HG02759 (cell line): ENCODE measurements around the gene TRIO.
"Not testable (repeated sequence)": the region's sequence is repeated elsewhere in the genome, so short reads cannot be mapped to it uniquely, and the experiment has no call there.

ENCODE experiments used
- ATAC-seq: cut with Tn5 transposase; IDR thresholded peaks from one replicate; pipeline ENCODE4 v1.9.1; 2021; ENCODE audit warnings: mild to moderate bottlenecking, moderate library complexity; ENCODE audit not compliant: unreplicated experiment

Gene TRIO

GRCh38 chr5:14420101-14420811 is 277.1 kb downstream of the TRIO start:
- ATAC-seq = no peak

GRCh38 chr5:14421851-14422250 is 278.7 kb downstream of the TRIO start:
- ATAC-seq = no peak

DNA sequence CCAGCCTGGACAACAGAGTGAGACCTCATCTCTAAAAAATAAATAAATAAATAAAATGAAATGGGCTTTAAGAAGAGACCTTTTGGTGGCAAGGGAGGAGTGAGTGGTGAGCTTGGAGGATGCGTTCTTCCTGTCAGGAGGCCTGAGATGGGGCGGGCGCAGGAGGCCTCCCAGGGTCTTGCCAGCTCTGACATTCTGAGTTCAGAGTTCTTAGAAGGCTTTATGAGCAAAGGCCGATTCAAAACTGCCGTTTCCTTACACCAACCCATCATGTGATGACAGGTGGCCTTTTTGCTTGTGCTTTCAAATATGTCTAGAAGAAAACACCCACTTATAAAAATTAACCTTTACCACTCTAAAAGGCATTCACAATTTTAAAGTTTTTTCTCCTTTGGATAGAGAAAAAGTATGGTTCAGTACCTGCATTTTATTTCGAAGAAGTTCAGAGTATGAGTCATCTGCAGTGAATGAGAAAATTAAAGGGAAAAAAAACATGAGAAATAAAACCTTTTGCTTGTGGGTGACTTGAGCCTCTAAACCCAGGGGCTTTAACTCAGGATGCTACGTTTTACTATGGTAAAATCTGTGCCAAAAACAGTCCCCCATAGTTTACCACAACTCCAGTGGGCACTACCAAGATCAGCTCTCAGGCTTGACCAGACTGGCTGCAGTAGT is 281.0 kb downstream of the TRIO start:
- ATAC-seq = no peak

- no peak for ATAC-seq
Observed at GRCh38 chr5:14425559-14425958, 282.4 kb downstream of the TRIO start.

- ATAC-seq = no peak
Observed at GRCh38 chr5:14426521-14426920, 283.4 kb downstream of the TRIO start.

DNA sequence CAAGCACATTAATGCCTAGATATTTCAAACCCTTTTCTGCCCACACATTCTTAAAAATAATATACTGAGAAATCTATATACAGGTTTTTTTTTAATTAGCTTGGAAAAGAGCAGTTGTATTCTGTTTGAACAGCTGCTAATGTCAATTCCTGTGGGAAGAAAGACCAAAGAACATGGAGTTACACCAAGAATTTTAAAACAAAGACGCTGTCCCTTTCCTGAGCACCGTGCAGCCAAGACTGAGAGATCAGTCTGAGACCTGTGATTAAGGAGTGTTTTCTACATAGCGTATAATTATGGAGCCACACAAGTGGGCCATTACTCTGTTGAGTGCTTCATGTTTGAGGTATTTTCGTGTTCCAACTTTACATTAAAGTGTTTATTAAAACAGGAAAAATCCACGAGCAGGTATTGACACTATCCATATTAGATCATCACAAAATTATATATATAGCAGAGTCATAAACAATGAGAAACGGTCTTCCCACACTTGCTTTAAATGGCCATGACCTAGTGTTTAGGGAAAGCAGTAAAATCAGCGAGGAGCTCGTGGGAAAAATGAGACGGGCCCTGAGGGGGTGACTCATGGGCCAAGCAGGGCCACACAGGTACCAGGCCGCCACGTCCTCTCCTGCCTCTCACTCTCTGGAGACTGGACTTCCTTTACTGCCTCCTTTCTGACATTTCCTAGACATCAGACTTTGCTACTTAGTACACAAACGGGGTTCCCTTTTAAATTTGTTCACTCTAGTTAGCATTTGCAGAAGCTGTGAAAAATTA is 285.4 kb downstream of the TRIO start:
- ATAC-seq = no peak

DNA sequence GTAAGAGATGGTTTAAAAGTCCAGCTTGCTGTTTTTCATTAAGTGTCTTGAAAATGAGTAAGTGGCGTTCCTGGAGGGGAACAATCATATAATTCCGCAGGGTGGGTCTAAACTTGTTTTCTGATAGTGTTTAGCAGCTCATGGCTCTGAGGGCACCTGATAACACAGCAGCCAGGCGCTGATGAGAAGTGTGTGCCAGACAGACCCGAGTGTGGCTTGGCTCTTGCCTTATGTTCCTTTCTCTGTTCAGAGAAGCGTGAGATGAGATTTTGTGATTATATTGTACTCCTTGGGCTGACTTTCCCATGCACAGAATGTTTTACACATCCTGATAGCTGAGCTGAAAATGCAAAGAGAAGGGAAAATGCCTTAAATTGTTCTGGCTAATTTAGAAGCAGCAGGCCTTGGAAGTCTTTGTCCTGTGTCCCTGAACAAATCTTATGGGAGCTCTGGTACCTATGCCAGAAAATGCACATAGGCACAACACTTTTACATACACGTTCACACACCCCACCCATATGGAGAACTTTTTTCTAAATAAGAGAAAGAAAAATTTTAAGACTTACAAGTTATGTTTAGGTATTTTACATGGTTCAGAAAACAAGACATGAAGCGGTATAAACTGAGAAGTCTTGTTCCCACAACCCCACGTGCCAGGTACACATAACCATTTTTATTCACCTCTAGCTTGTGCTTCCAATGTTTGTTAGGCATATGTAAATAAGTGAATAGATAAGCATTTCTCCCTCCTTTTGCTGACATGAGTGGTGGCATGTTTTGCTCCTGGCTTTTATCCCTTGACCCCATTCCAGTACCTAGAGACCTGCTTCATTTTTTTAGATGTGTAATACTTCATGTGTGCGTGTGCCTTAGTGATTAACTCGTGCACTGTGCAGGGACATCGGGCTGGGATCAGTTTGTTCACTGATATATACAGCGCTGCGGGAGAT is 286.2 kb downstream of the TRIO start:
- ATAC-seq = no peak

GRCh38 chr5:14431534-14431933 is 288.4 kb downstream of the TRIO start:
- ATAC-seq = no peak

DNA sequence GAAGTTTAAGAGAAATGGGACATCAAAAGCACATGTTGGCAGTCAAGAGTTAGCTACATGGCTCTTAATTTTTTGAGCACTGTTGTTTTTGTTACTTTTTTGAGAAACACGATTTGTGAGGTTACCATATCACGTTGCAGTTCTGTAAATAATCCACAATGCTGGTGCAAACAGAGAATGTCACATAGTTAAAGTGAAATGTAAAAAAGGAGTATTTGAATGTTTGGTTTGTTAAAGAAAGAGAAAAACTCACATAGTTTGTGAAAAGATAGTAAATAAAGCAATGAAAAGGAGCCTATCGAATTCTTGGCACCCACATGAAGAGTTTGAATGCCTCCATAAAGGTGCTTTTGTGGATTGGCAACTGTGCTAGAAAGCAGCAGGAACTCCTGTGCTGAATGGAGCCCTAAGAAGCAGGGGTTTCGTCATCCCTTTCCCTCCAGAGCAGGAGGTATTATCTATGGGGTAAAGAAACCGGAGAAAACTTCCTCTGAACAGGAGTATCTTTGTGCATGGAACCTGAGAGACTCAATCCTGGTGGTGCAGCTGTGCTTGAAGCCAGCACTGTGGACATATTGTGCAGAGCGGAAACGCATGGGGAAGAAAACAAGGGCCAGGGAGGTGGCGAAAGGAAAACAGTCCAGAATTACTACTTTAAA is 289.9 kb downstream of the TRIO start:
- no peak for ATAC-seq

DNA sequence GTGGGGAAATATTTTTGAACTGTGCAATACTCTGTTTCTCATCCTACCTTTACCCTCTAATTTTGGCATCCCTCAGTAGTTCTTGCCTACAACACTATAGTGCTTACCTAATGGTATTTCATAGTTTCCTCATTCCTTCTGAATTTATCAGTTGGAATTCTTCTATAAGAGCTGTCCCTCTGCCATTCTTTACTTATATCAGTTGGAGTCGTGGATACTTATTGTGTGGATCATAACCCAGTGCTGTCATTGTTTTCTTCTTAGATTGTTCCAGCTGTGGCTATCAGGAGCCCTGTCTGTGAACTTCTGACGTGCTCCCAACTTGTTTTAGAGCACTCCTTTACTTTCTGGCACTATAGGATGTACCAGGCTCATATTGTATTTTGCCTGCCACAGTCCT is 292.3 kb downstream of the TRIO start:
- ATAC-seq = no peak

GRCh38 chr5:14436122-14436521 is 293.0 kb downstream of the TRIO start:
- not testable (repeated sequence) for ATAC-seq

- no peak for ATAC-seq
Observed at GRCh38 chr5:14436801-14437542, 293.8 kb downstream of the TRIO start.

DNA sequence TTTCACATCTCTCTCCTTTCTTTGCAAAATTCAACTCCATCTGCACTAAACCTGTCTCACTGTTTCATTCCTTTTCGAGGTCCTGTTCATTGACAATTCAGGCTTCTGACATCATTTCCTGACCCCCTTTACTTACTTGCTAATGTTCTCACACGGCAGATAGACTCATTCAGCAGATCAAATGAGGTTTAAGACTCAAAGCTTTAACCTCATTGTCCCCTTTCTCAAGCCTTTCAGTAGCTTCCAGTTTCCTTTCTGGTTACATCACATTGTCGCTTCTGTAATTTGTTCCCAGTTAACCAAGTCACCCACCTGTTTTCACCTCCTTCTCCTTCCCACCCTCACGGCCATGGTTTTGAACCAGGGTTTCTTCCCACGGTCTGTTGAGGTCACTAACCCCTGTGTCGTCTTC is 295.1 kb downstream of the TRIO start:
- ATAC-seq = no peak

DNA sequence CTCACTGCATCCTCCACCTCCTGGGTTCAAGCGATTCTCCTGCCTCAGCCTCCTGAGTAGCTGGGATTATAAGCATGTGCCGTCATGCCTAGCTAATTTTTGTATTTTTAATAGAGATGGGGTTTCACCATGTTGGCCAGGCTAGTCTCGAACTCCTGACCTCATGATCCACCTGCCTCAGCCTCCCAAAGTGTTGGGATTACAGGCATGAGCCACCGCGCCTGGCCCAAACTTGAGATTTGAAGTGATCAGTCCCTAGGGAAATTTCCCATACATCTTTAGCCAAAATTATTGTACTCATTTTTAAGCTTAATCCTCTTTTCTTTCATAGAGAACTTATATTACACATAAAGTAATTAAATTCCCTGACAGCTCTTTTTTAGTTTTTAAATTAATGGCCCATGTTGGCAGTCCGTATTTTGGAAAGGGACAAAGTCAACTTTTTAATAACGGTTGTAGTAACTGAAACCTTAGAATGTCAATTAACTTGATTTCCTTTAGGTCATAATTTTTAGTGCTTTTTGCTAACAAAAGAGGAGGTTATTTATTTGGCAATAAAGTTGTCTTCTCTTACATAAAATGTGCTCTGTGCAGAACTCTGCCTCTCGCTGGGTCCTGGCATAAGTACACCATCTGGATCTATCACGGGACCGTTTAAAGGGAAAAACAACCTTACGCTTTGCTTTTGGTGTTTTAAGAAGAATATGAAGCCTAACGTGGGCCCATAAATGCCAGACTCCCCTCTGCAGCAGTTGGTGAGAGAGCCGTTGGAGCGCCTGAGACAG is 296.1 kb downstream of the TRIO start:
- ATAC-seq = no peak

DNA sequence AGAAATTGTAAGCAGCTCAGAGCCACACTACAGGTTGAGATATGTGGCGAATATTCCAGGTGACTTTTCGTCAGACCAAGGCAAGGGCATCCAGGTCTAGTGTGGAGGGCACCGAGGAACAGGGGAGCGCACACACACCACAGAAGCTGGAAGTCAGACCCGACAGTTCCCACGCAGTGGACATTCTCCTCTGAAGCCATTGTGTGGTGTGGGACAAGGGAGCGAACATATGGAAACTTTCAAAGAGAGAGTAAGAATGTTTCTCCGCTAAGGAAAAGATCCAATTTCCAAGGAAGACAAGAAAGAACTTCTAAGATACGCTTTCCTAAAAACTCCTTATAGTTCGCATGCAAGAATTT is 297.1 kb downstream of the TRIO start:
- ATAC-seq = no peak

DNA sequence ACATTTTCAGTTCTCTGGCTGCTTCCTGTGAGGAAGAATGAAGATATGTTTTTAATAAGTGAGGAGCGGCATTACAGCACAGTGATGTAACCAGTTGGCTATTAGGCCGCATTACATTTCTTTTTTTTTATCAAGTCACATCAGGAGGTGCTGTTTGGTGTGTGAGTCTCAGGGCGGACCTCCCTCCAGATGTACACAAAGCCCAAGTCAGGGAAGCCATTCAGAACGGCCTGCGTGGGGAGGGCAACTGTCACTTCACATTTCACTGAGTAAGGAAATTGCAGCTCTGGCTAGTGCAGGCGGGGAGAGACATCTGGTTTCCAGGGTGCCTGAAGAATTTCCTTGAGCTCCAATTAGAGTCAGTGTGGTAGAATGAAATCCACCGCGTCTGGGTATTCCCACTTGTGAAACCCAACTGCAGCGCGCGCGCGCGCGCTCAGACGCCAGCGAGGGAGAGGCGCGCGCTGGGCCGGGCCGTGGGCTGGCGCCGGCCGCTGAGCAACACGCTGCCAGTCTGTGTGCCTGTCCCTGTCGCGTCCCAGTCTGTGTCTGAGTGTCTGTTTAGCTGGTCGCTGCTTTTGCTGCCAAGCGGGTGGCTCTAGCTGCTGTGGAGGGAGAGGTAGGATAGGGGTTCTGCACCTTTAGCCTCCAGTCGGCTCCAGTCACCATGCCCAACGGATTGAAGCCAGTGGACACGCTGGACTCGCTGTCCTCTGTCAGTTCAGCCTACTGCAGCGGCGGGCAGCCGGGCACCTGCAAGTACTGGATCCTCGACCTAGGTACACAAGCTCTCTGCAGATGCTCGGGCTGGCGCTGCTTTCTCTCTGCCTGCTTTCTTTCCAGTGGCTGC is 297.7 kb downstream of the TRIO start:
- no peak for ATAC-seq

GRCh38 chr5:14441641-14442040 is 298.5 kb downstream of the TRIO start:
- no peak for ATAC-seq

- no peak for ATAC-seq
Observed at GRCh38 chr5:14442536-14442935, 299.4 kb downstream of the TRIO start.
